H9 (cell line): ENCODE results near the gene KRT3. TPM values are rescaled to one million over a fixed set of nuclear protein-coding genes. Genes with fewer than 3 reads are reported as not detected.

Source experiments
- DNase-seq: peaks from one replicate; pipeline ENCODE4 v3.0.0-alpha.2; 2017
- H2AFZ ChIP-seq: one replicate; pipeline ENCODE4 v1.6.1; 2013; ENCODE audit warnings: mild to moderate bottlenecking, low read length, control low read depth, moderate library complexity
- H2AK5ac ChIP-seq: 2 replicates; pipeline ENCODE4 v1.6.1; 2013; ENCODE audit warnings: low read length, control low read depth, mixed read lengths; ENCODE audit not compliant: insufficient read length
- H2BK120ac ChIP-seq: one replicate; pipeline ENCODE4 v1.6.1; 2013; ENCODE audit warnings: low read depth, mild to moderate bottlenecking, low read length, control low read depth, inconsistent platforms; ENCODE audit not compliant: poor library complexity, severe bottlenecking
- H2BK12ac ChIP-seq: 2 replicates; pipeline ENCODE4 v1.6.1; 2013; ENCODE audit warnings: low read length, control low read depth, mixed read lengths, low read depth; ENCODE audit not compliant: insufficient read length
- H2BK15ac ChIP-seq: 2 replicates; pipeline ENCODE4 v1.6.1; 2013; ENCODE audit warnings: low read depth, low read length, control low read depth
- H2BK20ac ChIP-seq: one replicate; pipeline ENCODE4 v1.6.1; 2013; ENCODE audit warnings: low read depth, mild to moderate bottlenecking, low read length, control low read depth, inconsistent platforms; ENCODE audit not compliant: poor library complexity, severe bottlenecking
- H2BK5ac ChIP-seq: 2 replicates; pipeline ENCODE4 v1.6.1; 2013; ENCODE audit warnings: low read length, control low read depth, mixed read lengths; ENCODE audit not compliant: insufficient read length
- H3K14ac ChIP-seq: 2 replicates; pipeline ENCODE4 v1.6.1; 2013; ENCODE audit warnings: low read length, control low read depth; ENCODE audit not compliant: insufficient read depth
- H3K18ac ChIP-seq: 2 replicates; pipeline ENCODE4 v1.6.1; 2013; ENCODE audit warnings: low read depth, mild to moderate bottlenecking, mixed read lengths, low read length, control low read depth; ENCODE audit not compliant: insufficient read length
- H3K23ac ChIP-seq: 2 replicates; pipeline ENCODE4 v1.6.1; 2013; ENCODE audit warnings: low read length, control low read depth, mixed read lengths, low read depth; ENCODE audit not compliant: insufficient read length
- H3K23me2 ChIP-seq: 2 replicates; pipeline ENCODE4 v1.6.1; 2013; ENCODE audit warnings: low read depth, mild to moderate bottlenecking, mixed read lengths, low read length, control low read depth; ENCODE audit not compliant: insufficient read length, poor library complexity, severe bottlenecking
- H3K27ac ChIP-seq: 2 replicates; pipeline ENCODE4 v1.5.1; 2013; ENCODE audit warnings: low read length, control low read depth, mixed read lengths, low read depth; ENCODE audit not compliant: insufficient read length
- H3K27me3 ChIP-seq: 2 replicates; pipeline ENCODE4 v1.6.1; 2013; ENCODE audit warnings: low read length, control low read depth, inconsistent platforms; ENCODE audit not compliant: insufficient read depth
- H3K4ac ChIP-seq: 2 replicates; pipeline ENCODE4 v1.6.1; 2013; ENCODE audit warnings: low read depth, mild to moderate bottlenecking, control low read depth, inconsistent platforms, low read length, moderate library complexity
- H3K4me1 ChIP-seq: 2 replicates; pipeline ENCODE4 v1.6.1; 2013; ENCODE audit warnings: low read length, control low read depth, inconsistent platforms; ENCODE audit not compliant: insufficient read depth
- H3K4me2 ChIP-seq: 2 replicates; pipeline ENCODE4 v1.6.1; 2013; ENCODE audit warnings: low read length, control low read depth, mixed read lengths; ENCODE audit not compliant: insufficient read length, insufficient read depth
- H3K56ac ChIP-seq: 2 replicates; pipeline ENCODE4 v1.6.1; 2013; ENCODE audit warnings: low read depth, mild to moderate bottlenecking, mixed read lengths, low read length, control low read depth; ENCODE audit not compliant: insufficient read length
- H3K79me1 ChIP-seq: 2 replicates; pipeline ENCODE4 v1.6.1; 2013; ENCODE audit warnings: low read depth, mild to moderate bottlenecking, moderate library complexity, low read length, control low read depth, inconsistent platforms; ENCODE audit not compliant: insufficient read depth, poor library complexity, severe bottlenecking
- H3K79me2 ChIP-seq: 2 replicates; pipeline ENCODE4 v1.6.1; 2013; ENCODE audit warnings: low read length, control low read depth, inconsistent platforms; ENCODE audit not compliant: insufficient read depth
- H3K9ac ChIP-seq: 2 replicates; pipeline ENCODE4 v1.6.1; 2013; ENCODE audit warnings: low read length, control low read depth, mixed read lengths; ENCODE audit not compliant: insufficient read length; ENCODE audit errors: extremely low read depth
- H3K9me3 ChIP-seq: one replicate; pipeline ENCODE4 v1.6.1; 2013; ENCODE audit warnings: low read depth, low read length, inconsistent platforms; ENCODE audit not compliant: control insufficient read depth
- H3T11ph ChIP-seq: one replicate; pipeline ENCODE4 v1.6.1; 2013; ENCODE audit warnings: mild to moderate bottlenecking, low read length, control low read depth, inconsistent platforms
- H4K20me1 ChIP-seq: one replicate; pipeline ENCODE4 v1.6.1; 2013; ENCODE audit not compliant: control insufficient read depth, insufficient read length, insufficient read depth
- H4K5ac ChIP-seq: 2 replicates; pipeline ENCODE4 v1.6.1; 2013; ENCODE audit warnings: low read depth, mild to moderate bottlenecking, mixed read lengths, low read length, control low read depth; ENCODE audit not compliant: insufficient read length
- H4K8ac ChIP-seq: replicated peaks from 2 replicates; pipeline ENCODE4 v1.6.1; 2013; ENCODE audit warnings: low read length, control low read depth, mixed read lengths, low read depth; ENCODE audit not compliant: insufficient read length
- H4K91ac ChIP-seq: 2 replicates; pipeline ENCODE4 v1.6.1; 2013; ENCODE audit warnings: low read depth, mild to moderate bottlenecking, moderate library complexity, mixed read lengths, low read length, control low read depth; ENCODE audit not compliant: insufficient read length
- H3K27ac Mint-ChIP-seq, 3 experiments: 2 replicates in 2 of 3; 3 replicates in 1 of 3; pipeline ENCODE4 v1.8.0; 2020 to 2021; ENCODE audit warnings: mixed read lengths in 3 of 3, mild to moderate bottlenecking in 1 of 3, moderate library complexity in 1 of 3
- H3K27me3 Mint-ChIP-seq: 2 replicates; pipeline ENCODE4 v1.8.0; 2021; ENCODE audit warnings: low read depth, mild to moderate bottlenecking, moderate library complexity, mixed read lengths
- H3K36me3 Mint-ChIP-seq, 3 experiments: 2 replicates in 2 of 3; 3 replicates in 1 of 3; pipeline ENCODE4 v1.8.0; 2020 to 2021; ENCODE audit warnings: low read depth in 3 of 3, mixed read lengths in 3 of 3; ENCODE audit not compliant: insufficient read depth in 1 of 3
- H3K4me1 Mint-ChIP-seq, 2 experiments: 2 replicates each; pipeline ENCODE4 v1.8.0; 2020; ENCODE audit warnings: mixed read lengths in 2 of 2
- H3K4me3 Mint-ChIP-seq, 2 experiments: 2 replicates in 1 of 2; 3 replicates in 1 of 2; pipeline ENCODE4 v1.8.0; 2020 to 2021; ENCODE audit warnings: mild to moderate bottlenecking in 2 of 2, mixed read lengths in 2 of 2, moderate library complexity in 1 of 2
- H3K9me3 Mint-ChIP-seq, 2 experiments: 2 replicates in 1 of 2; 3 replicates in 1 of 2; pipeline ENCODE4 v1.8.0; 2020; ENCODE audit warnings: mild to moderate bottlenecking in 2 of 2, mixed read lengths in 2 of 2, moderate library complexity in 1 of 2
- WGBS: extraction: QIAGEN DNeasy Blood & Tissue Kit; methylation state at CpG from one replicate; pipeline ENCODE4 v1.1.7; 2013; ENCODE audit warnings: missing lambda C conversion rate, low lambda C conversion rate, mixed read lengths; ENCODE audit not compliant: insufficient read length; ENCODE audit errors: extremely low coverage; 5-methylcytosine and 5-hydroxymethylcytosine counted together
- total RNA-seq: library from RNA; stranded (reverse); gene quantifications from 2 replicates; pipeline ENCODE4 v1.2.1, GENCODE V29; 2021
- TF ChIP-seq, protein P1 (sequence below): fragments of 200-600 bp; sonication (generic); conservative IDR thresholded peaks from 3 replicates; pipeline ENCODE4 v1.8.0; 2021; ENCODE audit warnings: antibody characterized with exemption, mild to moderate bottlenecking

KRT3 gene
- total RNA-seq, 1 experiment from 2014 or later: not detected

DNA sequence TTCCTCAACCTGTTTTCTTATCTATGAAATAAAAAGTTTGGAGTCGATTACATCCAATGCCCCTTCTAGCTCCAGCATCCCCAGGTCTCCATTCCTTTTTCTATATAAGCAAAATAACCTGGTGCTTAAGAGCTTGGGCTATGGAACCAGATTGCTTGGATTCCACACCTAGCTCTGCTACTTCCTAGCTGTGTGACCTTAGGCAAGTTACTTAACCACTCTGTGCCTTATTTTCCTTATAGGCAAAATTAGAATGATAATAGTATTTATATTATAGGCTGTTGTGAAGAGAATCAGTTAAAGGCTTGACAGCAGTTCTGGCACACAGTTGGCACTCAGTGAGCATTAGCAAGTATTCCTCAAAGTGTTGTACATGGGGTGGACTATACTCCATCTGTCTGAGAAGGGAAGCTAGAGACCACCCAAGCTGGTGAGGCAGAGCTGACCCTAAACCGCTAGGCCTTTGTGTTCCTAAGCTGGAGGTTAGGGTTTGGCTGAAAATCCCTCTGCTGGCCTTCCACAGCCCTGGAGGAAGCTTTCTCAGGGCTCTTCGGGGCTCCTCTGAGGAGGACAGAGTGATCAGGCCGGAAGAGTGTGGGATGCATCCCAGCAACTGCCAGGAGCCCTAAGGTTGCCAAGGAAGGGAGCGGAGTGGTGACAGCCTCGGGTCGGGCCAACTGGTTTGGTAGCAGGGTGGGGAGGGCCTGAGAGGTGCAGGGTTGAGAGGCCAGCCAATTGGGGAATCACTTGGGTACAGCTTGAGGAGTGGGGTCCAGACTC lies 24.0 kb upstream of the KRT3 start:
- peak overlapping the region in 1 of 3 experiments; percentile 70; a peak in 2 of 7 replicates for H3K27ac Mint-ChIP-seq
- no peak overlapping the region for H3K9ac ChIP-seq
- H3K23ac ChIP-seq: no peak overlapping the region
- no peak for DNase-seq
- no peak overlapping the region for H4K8ac ChIP-seq
- no peaks in the 10 kb centered on the region for H3K9me3 ChIP-seq
- H2BK12ac ChIP-seq: no peak overlapping the region
- no peak overlapping the region for H3K4ac ChIP-seq
- H2BK20ac ChIP-seq: no peak overlapping the region
- H3K4me1 ChIP-seq: no peaks in the 10 kb centered on the region
- H3K27me3 ChIP-seq: no peaks in the 10 kb centered on the region
- H3K4me1 Mint-ChIP-seq: peaks cover 3 to 7% of the 10 kb centered on the region in 2 experiments; a peak in 3 of 4 replicates
- H2BK5ac ChIP-seq: no peak overlapping the region
- no peak overlapping the region for H4K91ac ChIP-seq
- H2AFZ ChIP-seq: no peak overlapping the region
- H3K27me3 Mint-ChIP-seq: peaks cover 1% of the 10 kb centered on the region
- no peaks in the 10 kb centered on the region for H3K23me2 ChIP-seq
- no peak overlapping the region for H3K14ac ChIP-seq
- no peaks in the 10 kb centered on the region for H3K79me2 ChIP-seq
- H3K27ac ChIP-seq: no peak overlapping the region
- no peaks in the 10 kb centered on the region for H3K9me3 Mint-ChIP-seq
- no peak overlapping the region for H4K5ac ChIP-seq
- no peak overlapping the region for H3K56ac ChIP-seq
- TF ChIP-seq, protein P1, sequence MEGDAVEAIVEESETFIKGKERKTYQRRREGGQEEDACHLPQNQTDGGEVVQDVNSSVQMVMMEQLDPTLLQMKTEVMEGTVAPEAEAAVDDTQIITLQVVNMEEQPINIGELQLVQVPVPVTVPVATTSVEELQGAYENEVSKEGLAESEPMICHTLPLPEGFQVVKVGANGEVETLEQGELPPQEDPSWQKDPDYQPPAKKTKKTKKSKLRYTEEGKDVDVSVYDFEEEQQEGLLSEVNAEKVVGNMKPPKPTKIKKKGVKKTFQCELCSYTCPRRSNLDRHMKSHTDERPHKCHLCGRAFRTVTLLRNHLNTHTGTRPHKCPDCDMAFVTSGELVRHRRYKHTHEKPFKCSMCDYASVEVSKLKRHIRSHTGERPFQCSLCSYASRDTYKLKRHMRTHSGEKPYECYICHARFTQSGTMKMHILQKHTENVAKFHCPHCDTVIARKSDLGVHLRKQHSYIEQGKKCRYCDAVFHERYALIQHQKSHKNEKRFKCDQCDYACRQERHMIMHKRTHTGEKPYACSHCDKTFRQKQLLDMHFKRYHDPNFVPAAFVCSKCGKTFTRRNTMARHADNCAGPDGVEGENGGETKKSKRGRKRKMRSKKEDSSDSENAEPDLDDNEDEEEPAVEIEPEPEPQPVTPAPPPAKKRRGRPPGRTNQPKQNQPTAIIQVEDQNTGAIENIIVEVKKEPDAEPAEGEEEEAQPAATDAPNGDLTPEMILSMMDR: no peak
- no peak overlapping the region for H2AK5ac ChIP-seq
- H3K18ac ChIP-seq: no peak overlapping the region
- whole genome bisulfite sequencing: no CpG with 5 or more reads among the region's 7 CpGs
- H3K36me3 Mint-ChIP-seq: no peaks in the 10 kb centered on the region; a peak in 1 of 7 replicates
- H2BK15ac ChIP-seq: no peak overlapping the region
- H3K79me1 ChIP-seq: no peaks in the 10 kb centered on the region
- H3K4me3 Mint-ChIP-seq: no peak overlapping the region
- no peak overlapping the region for H2BK120ac ChIP-seq
- H3T11ph ChIP-seq: no peak overlapping the region
- H4K20me1 ChIP-seq: no peaks in the 10 kb centered on the region
- no peak overlapping the region for H3K4me2 ChIP-seq
